Testis (tissue), 2 donors: ENCODE results near the gene VAMP8.

ENCODE experiments used
- CTCF ChIP-seq, 3 experiments: fragments of 450-650 bp in 2 of 3; fragments of 200-600 bp in 1 of 3; sonication (generic) in 1 of 3; IDR thresholded peaks; one replicate each; pipeline ENCODE4 v1.5.1; 2016 to 2019; ENCODE audit warnings: antibody characterized with exemption in 3 of 3, mild to moderate bottlenecking in 2 of 3, moderate library complexity in 1 of 3
- POLR2A ChIP-seq: fragments of 450-650 bp; IDR thresholded peaks from one replicate; pipeline ENCODE4 v1.6.1; 2017; ENCODE audit warnings: antibody characterized with exemption, mild to moderate bottlenecking, moderate library complexity

- TF ChIP-seq CTCF (IDR thresholded peaks at IDR 0.05) = no peak
- no peak for TF ChIP-seq POLR2A
Measured at GRCh38 chr2:85613717-85614515, 36.5 kb downstream of the VAMP8 start.
